Activated CD4-positive, alpha-beta T cell treated with anti-CD3 and anti-CD28 coated beads, Interleukin-2, amount 50 U/mL, for 48 hours (primary cell): ENCODE data around the gene CEBPA.
"Not testable (repeated sequence)": the region's sequence is repeated elsewhere in the genome, so short reads cannot be mapped to it uniquely, and the experiment has no call there.

ENCODE experiments used
- DNase-seq, 2 experiments: peaks; one replicate each; pipeline ENCODE4 v3.0.0-alpha.2; 2020

The CEBPA gene

GRCh38 chr19:33300009-33300893, 2.1 kb downstream of the CEBPA start:
- no peak for DNase-seq

DNA sequence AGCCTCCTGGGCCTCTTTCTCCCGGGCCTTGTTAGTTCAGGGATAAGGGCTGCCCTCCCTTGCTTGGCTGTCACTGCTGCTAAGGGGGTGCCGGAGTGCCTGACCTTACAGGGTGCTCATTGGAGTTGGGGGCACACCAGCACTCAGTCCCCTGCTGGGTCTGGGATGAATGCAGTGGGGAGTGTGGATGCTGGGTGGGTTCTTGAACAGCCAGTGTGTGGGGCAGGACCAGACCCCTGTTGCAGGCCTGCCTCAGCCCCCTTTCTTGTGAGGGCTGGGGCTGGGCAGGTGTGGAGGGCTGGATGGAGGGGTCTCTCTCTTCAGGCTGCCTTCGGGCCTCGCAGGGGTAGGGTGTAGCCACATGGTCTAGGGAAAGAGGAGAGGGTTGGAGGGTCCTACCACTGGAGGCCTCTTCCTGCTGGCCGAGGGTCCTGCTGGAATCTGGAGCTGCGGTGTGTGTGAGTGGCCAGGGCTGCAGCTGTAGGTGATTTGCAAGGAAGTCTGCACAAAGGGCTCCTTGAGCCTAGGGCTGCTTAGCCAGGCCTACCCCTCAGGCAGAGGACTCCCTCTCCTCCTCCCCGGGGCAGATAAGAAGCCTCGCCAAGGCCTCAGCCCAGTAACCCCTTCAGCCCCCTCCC, 3.2 kb downstream of the CEBPA start:
- no peak for DNase-seq

GRCh38 chr19:33298146-33298911, 4.0 kb downstream of the CEBPA start:
- no peak for DNase-seq

- DNase-seq = no peak
Measured at GRCh38 chr19:33297401-33298145, 4.8 kb downstream of the CEBPA start.

- no peak for DNase-seq
Measured at GRCh38 chr19:33296488-33296971, 5.8 kb downstream of the CEBPA start.

DNA sequence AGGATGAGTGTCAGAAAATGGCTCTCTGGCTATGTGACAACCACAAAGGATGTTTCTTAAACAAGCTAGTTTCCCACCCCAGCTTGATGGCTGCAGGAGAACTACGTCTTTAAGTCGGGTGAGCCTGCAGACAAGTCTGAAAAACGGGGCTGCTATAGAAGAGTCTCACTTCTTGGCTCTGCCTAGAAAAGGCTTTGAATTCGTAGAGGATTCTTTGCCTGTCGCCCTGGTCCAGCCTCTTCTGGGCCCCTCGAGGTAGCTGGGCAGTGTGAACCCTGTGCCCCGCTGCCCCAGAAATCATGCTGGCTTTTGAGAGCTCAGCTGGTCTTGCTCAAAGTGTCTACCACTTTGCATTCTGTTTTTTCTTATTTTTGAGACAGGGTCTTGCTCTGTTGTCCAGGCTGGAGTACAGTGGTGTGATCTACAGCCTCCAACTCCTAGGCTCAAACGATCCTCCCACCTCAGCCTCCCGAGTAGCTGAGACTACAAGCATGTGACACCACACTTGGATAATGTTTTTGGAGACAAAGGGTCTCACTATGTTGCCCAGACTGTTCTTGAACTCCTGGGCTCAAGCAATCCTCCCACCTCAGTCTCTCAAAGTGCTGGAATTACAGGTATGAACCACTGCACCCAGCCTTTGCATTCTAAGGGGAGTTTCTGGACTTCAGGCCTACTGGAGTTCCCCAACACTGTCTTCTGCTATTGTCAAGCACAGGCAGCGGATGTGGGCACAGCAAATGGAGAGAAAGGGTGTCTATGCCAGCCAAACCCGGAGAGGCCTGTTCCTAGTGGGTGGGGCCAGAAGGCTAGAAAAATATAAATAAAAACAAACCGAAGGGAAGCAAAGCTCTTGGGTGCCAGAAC, 6.5 kb downstream of the CEBPA start:
- DNase-seq = no peak

DNA sequence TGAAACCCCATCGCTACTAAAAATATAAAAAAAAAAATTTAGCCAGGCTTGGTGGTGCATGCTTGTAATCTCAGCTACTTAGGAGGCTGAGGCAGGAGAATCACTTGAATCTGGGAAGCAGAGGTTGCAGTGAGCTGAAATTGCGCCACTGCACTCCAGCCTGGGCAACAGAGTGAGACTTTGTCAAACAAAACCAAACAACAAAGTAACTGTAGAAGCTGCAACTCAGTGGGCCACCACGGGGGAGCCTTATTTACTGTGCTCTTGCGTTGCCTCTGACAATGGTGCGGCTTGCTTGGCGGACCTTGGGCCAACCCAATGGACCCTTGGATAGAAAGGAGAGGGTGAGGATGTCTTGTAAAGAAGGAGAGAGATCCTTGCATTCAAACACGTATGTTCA, 7.3 kb downstream of the CEBPA start:
- DNase-seq = not testable (repeated sequence)

- DNase-seq = no peak
Measured at GRCh38 chr19:33294058-33294798, 8.1 kb downstream of the CEBPA start.

DNA sequence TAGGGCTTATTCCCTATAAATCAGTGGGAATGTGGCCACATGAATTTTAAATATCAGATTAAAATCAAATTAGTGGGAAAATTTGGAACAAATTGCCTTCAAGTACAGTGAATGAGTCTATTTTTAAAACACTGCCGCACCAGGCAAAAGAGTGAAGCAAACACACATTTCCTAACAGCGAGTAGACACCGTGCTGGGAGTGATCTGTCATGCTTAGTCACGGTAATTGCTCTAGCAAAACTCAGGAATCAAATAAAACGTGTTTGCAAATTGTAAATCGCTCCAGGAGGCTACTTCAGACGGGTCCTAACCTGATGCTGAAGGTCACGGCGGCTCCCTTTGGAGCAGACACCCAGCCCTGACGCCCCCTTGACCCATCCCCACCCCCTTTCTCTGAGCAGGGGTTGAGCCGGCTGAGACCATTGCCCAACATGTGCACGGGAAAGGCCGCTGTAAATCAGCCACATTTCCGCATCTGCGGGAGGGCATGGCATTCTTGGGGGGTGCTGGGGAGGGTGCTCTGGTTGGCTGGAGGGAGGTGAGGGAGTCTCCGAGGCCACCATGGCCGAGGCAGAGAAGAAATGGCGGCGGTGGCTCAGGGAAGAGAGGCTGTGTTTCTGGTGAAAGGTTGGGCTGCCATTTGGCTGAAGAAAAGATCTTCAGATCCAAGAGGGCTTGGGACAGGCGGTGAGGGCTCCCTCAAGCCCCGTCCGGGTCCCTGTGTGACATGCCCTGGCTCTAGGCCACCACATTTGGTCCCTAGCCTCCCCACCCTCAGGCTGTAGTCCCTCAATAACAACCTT, 8.9 kb downstream of the CEBPA start:
- no peak for DNase-seq

DNA sequence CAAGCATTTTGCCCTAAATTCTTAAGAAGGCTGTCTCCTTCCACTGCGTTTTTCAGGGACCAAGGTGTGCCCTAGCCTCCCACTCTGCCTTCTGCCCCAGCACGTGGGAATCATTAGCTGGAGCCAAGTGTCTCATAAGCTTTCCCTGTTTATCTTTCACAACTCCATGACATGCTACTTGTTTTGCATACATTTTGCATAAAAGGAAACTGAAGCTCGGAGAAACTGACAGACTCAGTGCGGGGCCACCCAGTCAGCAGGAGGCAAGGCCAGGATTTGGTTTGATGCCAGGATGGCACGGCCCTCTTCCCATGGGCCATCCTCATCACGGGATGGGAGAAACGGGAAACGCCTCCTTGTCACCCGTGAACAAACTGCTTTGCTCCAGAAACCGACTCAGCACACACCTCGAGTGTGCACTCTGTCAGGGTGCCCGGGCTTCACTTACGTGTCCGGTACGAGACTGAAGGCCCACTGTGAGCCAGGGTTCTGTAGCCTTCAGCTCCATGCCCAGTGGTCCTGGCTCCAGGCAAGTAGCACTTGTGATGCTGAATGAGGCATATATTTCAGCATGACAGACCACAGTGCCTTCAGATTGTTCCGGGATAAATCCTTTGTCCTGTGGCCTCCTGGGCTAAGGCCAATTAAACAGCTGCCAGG, 9.6 kb downstream of the CEBPA start:
- DNase-seq = no peak

GRCh38 chr19:33291623-33292534, 10.5 kb downstream of the CEBPA start:
- DNase-seq = no peak

GRCh38 chr19:33290956-33291622, 11.2 kb downstream of the CEBPA start:
- DNase-seq = no peak

DNA sequence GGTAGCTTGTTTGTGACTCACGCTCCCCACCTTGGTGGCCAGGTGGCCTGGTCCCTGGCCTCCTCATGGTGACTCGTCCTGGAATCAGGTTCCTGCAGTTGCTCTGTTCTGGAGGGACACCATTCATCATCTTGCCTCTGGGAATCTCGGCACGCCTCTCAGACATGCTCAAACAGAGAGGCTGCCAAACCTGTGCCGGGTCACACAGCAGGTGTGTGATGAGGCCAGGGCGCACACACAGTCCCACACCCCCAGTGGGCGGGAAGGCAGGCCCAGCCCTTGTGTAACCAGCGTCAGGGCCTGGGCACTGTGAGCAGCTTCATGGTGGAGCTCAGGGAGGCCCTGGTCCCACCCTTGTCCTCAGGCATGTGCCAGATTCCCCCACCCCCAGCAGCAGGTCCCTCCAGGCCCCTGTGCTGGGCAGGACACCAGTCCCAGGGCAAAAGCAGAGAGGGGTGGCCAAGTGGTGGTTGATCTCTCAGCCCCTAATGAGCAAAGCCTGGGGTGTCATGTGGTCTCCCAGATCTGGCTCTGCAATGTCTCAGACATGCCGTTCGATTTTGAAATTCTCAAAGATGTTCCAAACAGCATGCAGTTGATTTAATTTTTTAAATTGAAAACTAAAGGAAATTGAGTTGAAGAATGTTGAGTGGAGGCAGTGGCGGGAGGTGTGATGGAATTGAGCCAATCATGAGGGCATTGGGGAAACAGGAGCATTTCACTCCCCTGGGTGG, 12.1 kb downstream of the CEBPA start:
- no peak for DNase-seq

GRCh38 chr19:33289261-33289660, 13.1 kb downstream of the CEBPA start:
- DNase-seq = no peak

- no peak for DNase-seq
Measured at GRCh38 chr19:33288666-33289065, 13.7 kb downstream of the CEBPA start.

DNA sequence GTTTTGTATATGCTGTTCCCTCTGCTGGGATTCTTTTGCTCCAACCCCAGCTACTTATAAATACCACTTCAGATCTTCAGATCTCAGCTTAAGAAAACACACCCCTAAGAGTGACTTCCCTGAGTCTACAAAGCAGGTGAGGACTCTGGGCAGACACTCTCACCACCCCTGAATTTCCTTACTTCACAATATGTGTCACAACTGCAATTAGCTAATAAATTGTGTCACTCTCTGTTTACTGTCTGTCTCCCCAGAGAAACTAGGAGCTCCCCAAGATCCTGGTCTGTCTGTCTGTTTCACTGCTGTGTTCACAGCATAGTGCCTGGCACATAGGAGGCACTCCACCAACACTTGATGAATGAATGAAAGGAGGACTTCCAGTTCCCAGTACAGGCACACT, 14.4 kb downstream of the CEBPA start:
- no peak for DNase-seq

- DNase-seq = no peak
Measured at GRCh38 chr19:33287438-33287837, 14.9 kb downstream of the CEBPA start.
